Lower lobe of right lung (tissue), 2 donors: ENCODE data around the gene PTBP1. TPM values are rescaled to one million over a fixed set of nuclear protein-coding genes. Genes with fewer than 3 reads are reported as not detected.

Source experiments
- ATAC-seq, 2 donors: fragments of 200-7000 bp; cut with Tn5 transposase; one replicate each; pipeline ENCODE4 v1.9.1; 2020 to 2022; ENCODE audit warnings: mild to moderate bottlenecking in 2 of 2, moderate library complexity in 2 of 2
- DNase-seq: peaks from one replicate; pipeline ENCODE4 v3.0.0-alpha.2; 2020
- H3K27ac ChIP-seq: fragments of 200-600 bp; one replicate; pipeline ENCODE4 v1.8.0; 2022
- H3K27me3 ChIP-seq: fragments of 200-600 bp; one replicate; pipeline ENCODE4 v1.8.0; 2022; ENCODE audit warnings: low read depth
- H3K36me3 ChIP-seq: fragments of 200-600 bp; one replicate; pipeline ENCODE4 v1.8.0; 2022; ENCODE audit warnings: mild to moderate bottlenecking
- H3K4me1 ChIP-seq: fragments of 200-600 bp; one replicate; pipeline ENCODE4 v1.8.0; 2022
- H3K4me3 ChIP-seq: fragments of 200-600 bp; one replicate; pipeline ENCODE4 v1.8.0; 2022; ENCODE audit warnings: mild to moderate bottlenecking
- H3K9me3 ChIP-seq: fragments of 200-600 bp; one replicate; pipeline ENCODE4 v1.8.0; 2022
- CTCF ChIP-seq: fragments of 200-600 bp; IDR thresholded peaks from one replicate; pipeline ENCODE4 v1.8.0; 2022; ENCODE audit warnings: antibody characterized with exemption, mild to moderate bottlenecking
- intact Hi-C: fragments of 100-400 bp; cut with DNase I; formaldehyde crosslinking; loops from one replicate; pipeline ENCODE4 v1.11.0; 2022
- total RNA-seq: library from RNA; stranded (reverse); fragmentation: NEBNext Ultra II Directional; extraction: Animal tissue kit (Norgen Biotek cat#: 25700); gene quantifications from one replicate; pipeline ENCODE4 v1.2.1, GENCODE V29; 2021
- donor health status: DM: no; HTN: yes; CAD: no; lungs with severe emphysema.

Gene PTBP1
- total RNA-seq, 1 donor from 2014 or later, result 254 TPM

- peaks cover 6% of the 10 kb centered on the region for H3K4me1 ChIP-seq
- no peak overlapping the region for H3K27ac ChIP-seq
- H3K4me3 ChIP-seq, result no peak overlapping the region
- no peak for DNase-seq
- TF ChIP-seq CTCF, result no peak
- no peaks in the 10 kb centered on the region for H3K27me3 ChIP-seq
- no peaks in the 10 kb centered on the region for H3K36me3 ChIP-seq
- intact Hi-C loops, result no loop called here
- ATAC-seq, result no peak
- no peaks in the 10 kb centered on the region for H3K9me3 ChIP-seq
Observed at GRCh38 chr19:757811-758668, 39.2 kb upstream of the PTBP1 start.

GRCh38 chr19:763181-763580, 34.1 kb upstream of the PTBP1 start:
- no peaks in the 10 kb centered on the region for H3K9me3 ChIP-seq
- intact Hi-C loops, result no loop called here
- no peak overlapping the region for H3K27ac ChIP-seq
- no peaks in the 10 kb centered on the region for H3K36me3 ChIP-seq
- H3K27me3 ChIP-seq, result no peaks in the 10 kb centered on the region
- no peak for DNase-seq
- H3K4me1 ChIP-seq, result no peaks in the 10 kb centered on the region
- H3K4me3 ChIP-seq, result no peak overlapping the region
- ATAC-seq, result no peak
- TF ChIP-seq CTCF, result no peak

- H3K9me3 ChIP-seq, result no peaks in the 10 kb centered on the region
- no peaks in the 10 kb centered on the region for H3K36me3 ChIP-seq
- H3K4me1 ChIP-seq, result no peaks in the 10 kb centered on the region
- no peak for ATAC-seq
- H3K27ac ChIP-seq, result no peak overlapping the region
- no peak for DNase-seq
- TF ChIP-seq CTCF, result no peak
- intact Hi-C loops, result no loop called here
- no peak overlapping the region for H3K4me3 ChIP-seq
- no peaks in the 10 kb centered on the region for H3K27me3 ChIP-seq
Observed at GRCh38 chr19:763869-764268, 33.4 kb upstream of the PTBP1 start.

GRCh38 chr19:764301-764700, 33.0 kb upstream of the PTBP1 start:
- ATAC-seq (no peak), DNase-seq (no peak)
- intact Hi-C loops, result no loop called here
- Histone ChIP-seq H3K4me1 (no peaks in the 10 kb centered on the region), H3K27ac (no peak overlapping the region), H3K36me3 (no peaks in the 10 kb centered on the region), H3K9me3 (no peaks in the 10 kb centered on the region), H3K4me3 (no peak overlapping the region), H3K27me3 (no peaks in the 10 kb centered on the region)
- no peak for TF ChIP-seq CTCF

- Histone ChIP-seq H3K27ac (no peak overlapping the region), H3K4me1 (no peaks in the 10 kb centered on the region), H3K4me3 (no peak overlapping the region), H3K9me3 (no peaks in the 10 kb centered on the region), H3K36me3 (no peaks in the 10 kb centered on the region), H3K27me3 (no peaks in the 10 kb centered on the region)
- intact Hi-C loops, result no loop called here
- TF ChIP-seq CTCF, result no peak
- no peak for DNase-seq
- no peak for ATAC-seq
Observed at GRCh38 chr19:765179-765738, 32.0 kb upstream of the PTBP1 start.
